ENCODE measurements around the gene TLN1.

The TLN1 gene

GRCh38 chr9:35743452-35743851 is 11.5 kb upstream of the TLN1 start:
- no peaks in the 10 kb centered on the region for H3K27me3 ChIP-seq (ENCODE audit: control insufficient read depth, low read length)
- no peak overlapping the region for H3K27ac ChIP-seq (ENCODE audit: low read depth, low read length)
- H3K4me1 ChIP-seq (ENCODE audit: control insufficient read depth, low read length), result peaks cover 27% of the 10 kb centered on the region
- no peaks in the 10 kb centered on the region for H3K9me2 ChIP-seq (replicated peaks; ENCODE audit: control insufficient read depth, low read length)
- no peaks in the 10 kb centered on the region for H3K9me3 ChIP-seq (ENCODE audit: control insufficient read depth, insufficient read depth, low read length)
- H3K4me3 ChIP-seq (ENCODE audit: low read length), result no peak overlapping the region
- no peak overlapping the region for H3K4me2 ChIP-seq (ENCODE audit: low read length)
- peaks cover 59% of the 10 kb centered on the region for H3K36me3 ChIP-seq (ENCODE audit: control insufficient read depth, low read length)
- no peaks in the 10 kb centered on the region; the same call in 1 of the 2 replicates for H3F3A ChIP-seq (ENCODE audit: control insufficient read depth, insufficient read depth)
- peaks cover 28% of the 10 kb centered on the region for H3K79me2 ChIP-seq (ENCODE audit: control insufficient read depth, low read length)
- no peaks in the 10 kb centered on the region for H4K20me1 ChIP-seq (ENCODE audit: control insufficient read depth, insufficient read depth, low read depth, low read length)
- no peak for TF ChIP-seq EZH2phosphoT487 (IDR thresholded peaks at IDR 0.05; ENCODE audit: borderline replicate concordance, low read length)

GRCh38 chr9:35741740-35742139 is 9.7 kb upstream of the TLN1 start:
- no peak for TF ChIP-seq EZH2phosphoT487 (IDR thresholded peaks at IDR 0.05; ENCODE audit: borderline replicate concordance, low read length)
- no peak for TF ChIP-seq CTCF (IDR thresholded peaks at IDR 0.05; ENCODE audit: low read depth, low read length, poor library complexity, severe bottlenecking)
- Histone ChIP-seq H3K9me3 (ENCODE audit: control insufficient read depth, insufficient read depth, low read length) (no peaks in the 10 kb centered on the region), H3K4me1 (ENCODE audit: control insufficient read depth, low read length) (peaks cover 11% of the 10 kb centered on the region), H3K27ac (ENCODE audit: low read depth, low read length) (no peak overlapping the region), H3K36me3 (ENCODE audit: control insufficient read depth, low read length) (peaks cover 73% of the 10 kb centered on the region), H3K4me3 (ENCODE audit: low read length) (no peak overlapping the region), H3K79me2 (ENCODE audit: control insufficient read depth, low read length) (peaks cover 11% of the 10 kb centered on the region), H3K9me2 (replicated peaks; ENCODE audit: control insufficient read depth, low read length) (no peaks in the 10 kb centered on the region), H3F3A (ENCODE audit: control insufficient read depth, insufficient read depth) (no peaks in the 10 kb centered on the region; the same call in 1 of the 2 replicates), H3K4me2 (ENCODE audit: low read length) (no peak overlapping the region), H4K20me1 (ENCODE audit: control insufficient read depth, insufficient read depth, low read depth, low read length) (no peaks in the 10 kb centered on the region), H3K27me3 (ENCODE audit: control insufficient read depth, low read length) (no peaks in the 10 kb centered on the region)

- TF ChIP-seq CTCF (IDR thresholded peaks at IDR 0.05; ENCODE audit: low read depth, low read length, poor library complexity, severe bottlenecking), result no peak
- no peak for TF ChIP-seq EZH2phosphoT487 (IDR thresholded peaks at IDR 0.05; ENCODE audit: borderline replicate concordance, low read length)
- Histone ChIP-seq H3K36me3 (ENCODE audit: control insufficient read depth, low read length) (peaks cover 87% of the 10 kb centered on the region), H3K9me3 (ENCODE audit: control insufficient read depth, insufficient read depth, low read length) (no peaks in the 10 kb centered on the region), H3K9me2 (replicated peaks; ENCODE audit: control insufficient read depth, low read length) (no peaks in the 10 kb centered on the region), H3K79me2 (ENCODE audit: control insufficient read depth, low read length) (no peaks in the 10 kb centered on the region; the same call in 1 of the 2 replicates), H3K27me3 (ENCODE audit: control insufficient read depth, low read length) (no peaks in the 10 kb centered on the region), H3F3A (ENCODE audit: control insufficient read depth, insufficient read depth) (no peaks in the 10 kb centered on the region; the same call in 1 of the 2 replicates), H3K27ac (ENCODE audit: low read depth, low read length) (no peak overlapping the region), H3K4me1 (ENCODE audit: control insufficient read depth, low read length) (peaks cover 5% of the 10 kb centered on the region; the same call in 1 of the 2 replicates), H4K20me1 (ENCODE audit: control insufficient read depth, insufficient read depth, low read depth, low read length) (peaks cover 5% of the 10 kb centered on the region; the same call in 1 of the 2 replicates), H3K4me2 (ENCODE audit: low read length) (no peak overlapping the region), H3K4me3 (ENCODE audit: low read length) (no peak overlapping the region)
Observed at GRCh38 chr9:35740243-35740642, 8.2 kb upstream of the TLN1 start.

GRCh38 chr9:35738924-35739323 is 6.9 kb upstream of the TLN1 start:
- H3K79me2 ChIP-seq (ENCODE audit: control insufficient read depth, low read length), result no peaks in the 10 kb centered on the region; the same call in 1 of the 2 replicates
- peaks cover 5% of the 10 kb centered on the region; the same call in 1 of the 2 replicates for H4K20me1 ChIP-seq (ENCODE audit: control insufficient read depth, insufficient read depth, low read depth, low read length)
- no peaks in the 10 kb centered on the region for H3K27me3 ChIP-seq (ENCODE audit: control insufficient read depth, low read length)
- no peak overlapping the region for H3K4me3 ChIP-seq (ENCODE audit: low read length)
- no peaks in the 10 kb centered on the region for H3K9me3 ChIP-seq (ENCODE audit: control insufficient read depth, insufficient read depth, low read length)
- TF ChIP-seq CTCF (IDR thresholded peaks at IDR 0.05; ENCODE audit: low read depth, low read length, poor library complexity, severe bottlenecking) (no peak), EZH2phosphoT487 (IDR thresholded peaks at IDR 0.05; ENCODE audit: borderline replicate concordance, low read length) (no peak)
- no peaks in the 10 kb centered on the region for H3F3A ChIP-seq (ENCODE audit: control insufficient read depth, insufficient read depth)
- H3K4me2 ChIP-seq (ENCODE audit: low read length), result no peak overlapping the region
- H3K36me3 ChIP-seq (ENCODE audit: control insufficient read depth, low read length), result peaks cover 83% of the 10 kb centered on the region
- H3K9me2 ChIP-seq (replicated peaks; ENCODE audit: control insufficient read depth, low read length), result no peaks in the 10 kb centered on the region
- no peak overlapping the region for H3K27ac ChIP-seq (ENCODE audit: low read depth, low read length)
- peaks cover 10% of the 10 kb centered on the region for H3K4me1 ChIP-seq (ENCODE audit: control insufficient read depth, low read length)

Data from DOHH2 (cell line).